Liver (tissue), 9 donors: ENCODE data around the gene SERPINA3. TPM values are rescaled to one million over a fixed set of nuclear protein-coding genes. Genes with fewer than 3 reads are reported as not detected.

Source experiments
- DNase-seq: peaks from one replicate; pipeline ENCODE4 v3.0.0-alpha.2; 2017; ENCODE audit warnings: low spot score
- H3K27ac ChIP-seq, 2 donors: one replicate each; pipeline ENCODE4 v1.7.0; 2013; ENCODE audit warnings: inconsistent platforms in 2 of 2, low read length in 2 of 2, control low read depth in 1 of 2, low read depth in 1 of 2, mild to moderate bottlenecking in 1 of 2
- H3K27me3 ChIP-seq, 4 donors: one replicate each; pipeline versions ENCODE4 v1.6.1 to v1.7.0; 2013; ENCODE audit warnings: low read length in 3 of 4, inconsistent platforms in 1 of 4, mild to moderate bottlenecking in 1 of 4, moderate library complexity in 1 of 4; ENCODE audit not compliant: control insufficient read depth in 4 of 4, insufficient read depth in 4 of 4
- H3K36me3 ChIP-seq, 4 donors: one replicate each; pipeline versions ENCODE4 v1.6.1 to v1.7.0; 2013; ENCODE audit warnings: low read length in 3 of 4, mild to moderate bottlenecking in 3 of 4, low read depth in 1 of 4, moderate library complexity in 1 of 4; ENCODE audit not compliant: control insufficient read depth in 4 of 4, insufficient read depth in 3 of 4
- H3K4me1 ChIP-seq, 4 donors: one replicate each; pipeline versions ENCODE4 v1.6.1 to v1.7.0; 2013; ENCODE audit warnings: low read length in 3 of 4, mild to moderate bottlenecking in 3 of 4, moderate library complexity in 1 of 4; ENCODE audit not compliant: control insufficient read depth in 4 of 4, insufficient read depth in 4 of 4
- H3K4me3 ChIP-seq, 3 donors: one replicate each; pipeline versions ENCODE4 v1.6.1 to v1.7.0; 2013; ENCODE audit warnings: low read length in 3 of 3, control low read depth in 1 of 3, low read depth in 1 of 3, mild to moderate bottlenecking in 1 of 3
- H3K9ac ChIP-seq, 2 donors: one replicate each; pipeline ENCODE4 v1.7.0; 2013; ENCODE audit warnings: low read length in 2 of 2, mild to moderate bottlenecking in 2 of 2, moderate library complexity in 2 of 2, control low read depth in 1 of 2, low read depth in 1 of 2
- H3K9me3 ChIP-seq, 4 donors: one replicate each; pipeline versions ENCODE4 v1.6.1 to v1.7.0; 2013; ENCODE audit warnings: low read length in 3 of 4; ENCODE audit not compliant: control insufficient read depth in 4 of 4
- ATF3 ChIP-seq: IDR thresholded peaks from 2 replicates; pipeline ENCODE4 v1.6.1; 2016; ENCODE audit warnings: antibody characterized with exemption
- CTCF ChIP-seq: fragments of 150-350 bp; IDR thresholded peaks from 2 replicates; pipeline ENCODE4 v1.5.1; 2017; ENCODE audit warnings: improper control_type of control experiment, low read depth, low read length; ENCODE audit not compliant: missing input control
- EGR1 ChIP-seq, 2 donors: IDR thresholded peaks; 2 replicates each; pipeline ENCODE4 v1.6.1; 2016 to 2018; ENCODE audit warnings: antibody characterized with exemption in 2 of 2, low read depth in 2 of 2
- FOXA1 ChIP-seq: IDR thresholded peaks from 2 replicates; pipeline ENCODE4 v1.6.1; 2016; ENCODE audit warnings: antibody characterized with exemption
- FOXA2 ChIP-seq: IDR thresholded peaks from 2 replicates; pipeline ENCODE4 v1.6.1; 2016; ENCODE audit warnings: antibody characterized with exemption
- GABPA ChIP-seq, 2 donors: IDR thresholded peaks in 1 of 2; conservative IDR thresholded peaks in 1 of 2; 2 replicates each; pipeline ENCODE4 v1.6.1; 2016; ENCODE audit warnings: antibody characterized with exemption in 2 of 2, mild to moderate bottlenecking in 1 of 2, moderate library complexity in 1 of 2
- HNF4A ChIP-seq, 2 donors: conservative IDR thresholded peaks; 2 replicates each; pipeline ENCODE4 v1.6.1; 2016; ENCODE audit warnings: antibody characterized with exemption in 2 of 2, mild to moderate bottlenecking in 2 of 2
- HNF4G ChIP-seq: IDR thresholded peaks from 2 replicates; pipeline ENCODE4 v1.6.1; 2016; ENCODE audit warnings: antibody characterized with exemption
- JUND ChIP-seq, 2 donors: IDR thresholded peaks; 2 replicates each; pipeline ENCODE4 v1.6.1; 2016; ENCODE audit warnings: antibody characterized with exemption in 2 of 2
- MAX ChIP-seq: IDR thresholded peaks from 2 replicates; pipeline ENCODE4 v1.6.1; 2016; ENCODE audit warnings: antibody characterized with exemption
- NR2F2 ChIP-seq: IDR thresholded peaks from 2 replicates; pipeline ENCODE4 v1.6.1; 2016; ENCODE audit warnings: antibody characterized with exemption
- RAD21 ChIP-seq, 2 donors: IDR thresholded peaks; 2 replicates each; pipeline ENCODE4 v1.6.1; 2016; ENCODE audit warnings: antibody characterized with exemption in 2 of 2, mild to moderate bottlenecking in 2 of 2
- REST ChIP-seq: IDR thresholded peaks from 2 replicates; pipeline ENCODE4 v1.6.1; 2016; ENCODE audit warnings: antibody characterized with exemption, mild to moderate bottlenecking
- RXRA ChIP-seq, 2 donors: IDR thresholded peaks; 2 replicates each; pipeline ENCODE4 v1.6.1; 2017 to 2018; ENCODE audit warnings: antibody characterized with exemption in 2 of 2, mild to moderate bottlenecking in 1 of 2
- SP1 ChIP-seq: IDR thresholded peaks from 2 replicates; pipeline ENCODE4 v1.6.1; 2018; ENCODE audit warnings: antibody characterized with exemption, mild to moderate bottlenecking
- TAF1 ChIP-seq: conservative IDR thresholded peaks from 2 replicates; pipeline ENCODE4 v1.6.1; 2016; ENCODE audit warnings: antibody characterized with exemption, mild to moderate bottlenecking
- ZBTB33 ChIP-seq: IDR thresholded peaks from 2 replicates; pipeline ENCODE4 v1.6.1; 2016; ENCODE audit warnings: antibody characterized with exemption
- WGBS: extraction: QIAGEN DNeasy Blood & Tissue Kit; methylation state at CpG from one replicate; pipeline ENCODE4 v1.1.7; 2013; 5-methylcytosine and 5-hydroxymethylcytosine counted together
- polyA plus RNA-seq, 2 donors: library from polyadenylated mRNA; stranded (reverse) in 1 of 2; unstranded in 1 of 2; fragments of 200-250 nt in 1 of 2; fragments of >200 nt in 1 of 2; fragmentation: Nextera tagmentation in 1 of 2; extraction: Ambion mirVana in 1 of 2; gene quantifications; one replicate each; pipeline versions ENCODE4 v1.2.1 to v1.2.3, GENCODE V29; 2013 to 2015
- total RNA-seq, 2 donors: library from RNA; depleted of rRNA; stranded (reverse); fragments of >200 nt; gene quantifications; one replicate each; pipeline ENCODE4 v1.2.3, GENCODE V29; 2014
- donor health status: healthy.
- donor health status: healthy.
- donor health status: healthy.
- donor health status: healthy.
- donor health status: healthy.

SERPINA3 gene
- total and polyA plus RNA-seq, 4 donors, result 2,087 to 17,984 (median 13,009) TPM

GRCh38 chr14:94582851-94583250, 29.3 kb upstream of the SERPINA3 start:
- Histone ChIP-seq H3K36me3 (peaks cover 0 to 8% (median 0%) of the 10 kb centered on the region in 4 donors), H3K27me3 (no peaks in the 10 kb centered on the region), H3K4me3 (peak overlapping the region in 2 of 3 donors; percentile 78 to 79), H3K9ac (peak overlapping the region in 1 of 2 donors; percentile 65), H3K4me1 (peaks cover 15 to 78% (median 63%) of the 10 kb centered on the region in 4 donors), H3K27ac (peak overlapping the region; percentile 52 to 65), H3K9me3 (no peaks in the 10 kb centered on the region)
- DNase-seq, result no peak
- WGBS, result 41% methylated on average over 3 of the region's 3 CpGs
- no peak for TF ChIP-seq FOXA2
- no peak for TF ChIP-seq TAF1
- peak; percentile 18 to 46 for TF ChIP-seq RAD21 (IDR thresholded peaks at IDR 0.05)
- TF ChIP-seq REST, result no peak
- TF ChIP-seq MAX, result peak; percentile 58
- TF ChIP-seq ATF3, result peak; percentile 23
- TF ChIP-seq ZBTB33, result peak; percentile 21
- TF ChIP-seq HNF4A (conservative IDR thresholded peaks at IDR 0.05), result peak; percentile 70 to 89
- peak; percentile 1 for TF ChIP-seq CTCF
- peak in 1 of 2 donors; percentile 44 for TF ChIP-seq JUND (IDR thresholded peaks at IDR 0.05)
- no peak for TF ChIP-seq SP1
- TF ChIP-seq RXRA (IDR thresholded peaks at IDR 0.05), result peak; percentile 83 to 90

- Histone ChIP-seq H3K4me1 (peaks cover 16 to 86% (median 69%) of the 10 kb centered on the region in 4 donors), H3K27ac (peak overlapping the region; percentile 52 to 65), H3K27me3 (no peaks in the 10 kb centered on the region), H3K9ac (peak overlapping the region in 1 of 2 donors; percentile 65), H3K36me3 (peaks cover 0 to 12% (median 0%) of the 10 kb centered on the region in 4 donors), H3K4me3 (peak overlapping the region in 1 of 3 donors; percentile 78), H3K9me3 (no peaks in the 10 kb centered on the region)
- WGBS, result 77% methylated on average over 4 of the region's 4 CpGs
- DNase-seq, result no peak
- TF ChIP-seq HNF4A (conservative IDR thresholded peaks at IDR 0.05) (no peak), FOXA1 (no peak), TAF1 (no peak), RXRA (IDR thresholded peaks at IDR 0.05) (no peak), SP1 (no peak), HNF4G (no peak), REST (no peak), GABPA (IDR thresholded peaks at IDR 0.05 in 1 of 2, conservative IDR thresholded peaks at IDR 0.05 in 1 of 2) (no peak), EGR1 (IDR thresholded peaks at IDR 0.05; ENCODE audit: low read depth in 2 of 2) (no peak), ZBTB33 (no peak), NR2F2 (no peak), JUND (IDR thresholded peaks at IDR 0.05) (no peak)
Measured at GRCh38 chr14:94583557-94583956, 28.6 kb upstream of the SERPINA3 start.
